OCI-LY1 (cell line): Measurements from ENCODE around the gene TOM1.

ENCODE experiments used
- H2AFZ ChIP-seq: fragments of 200-600 bp; sonication (generic), shearing (Covaris generic); 2 replicates; pipeline ENCODE4 v1.6.0; 2014; ENCODE audit warnings: antibody characterized with exemption, mild to moderate bottlenecking, low read length
- H3F3A ChIP-seq: fragments of 200-600 bp; sonication (generic), shearing (Covaris generic); 2 replicates; pipeline ENCODE4 v1.6.0; 2014; ENCODE audit warnings: mild to moderate bottlenecking, antibody characterized with exemption, low read length, moderate library complexity; ENCODE audit not compliant: insufficient read depth
- H3K27ac ChIP-seq: fragments of 200-600 bp; sonication (generic); 2 replicates; pipeline ENCODE4 v1.5.1; 2014; ENCODE audit warnings: low read length, mixed run types, mild to moderate bottlenecking, low read depth; ENCODE audit not compliant: poor library complexity, severe bottlenecking
- H3K27me3 ChIP-seq: fragments of 200-600 bp; sonication (generic); 2 replicates; pipeline ENCODE4 v1.6.0; 2014; ENCODE audit warnings: antibody characterized with exemption, mild to moderate bottlenecking, low read length, moderate library complexity; ENCODE audit not compliant: insufficient read depth
- H3K36me3 ChIP-seq: fragments of 200-600 bp; sonication (generic); 2 replicates; pipeline ENCODE4 v1.6.1; 2014; ENCODE audit warnings: mild to moderate bottlenecking, antibody characterized with exemption, low read length, moderate library complexity, mixed read lengths; ENCODE audit not compliant: insufficient read depth
- H3K4me1 ChIP-seq: fragments of 200-600 bp; sonication (generic); 2 replicates; pipeline ENCODE4 v1.5.1; 2014; ENCODE audit warnings: mild to moderate bottlenecking, low read length, moderate library complexity; ENCODE audit not compliant: insufficient read depth, severe bottlenecking
- H3K4me2 ChIP-seq: fragments of 200-600 bp; sonication (generic), shearing (Covaris generic); 2 replicates; pipeline ENCODE4 v1.6.1; 2014; ENCODE audit warnings: low read length
- H3K4me3 ChIP-seq: fragments of 200-600 bp; sonication (generic); 2 replicates; pipeline ENCODE4 v1.5.1; 2014; ENCODE audit warnings: low read length, low read depth, mild to moderate bottlenecking, mixed read lengths; ENCODE audit not compliant: poor library complexity, severe bottlenecking
- H3K79me2 ChIP-seq: fragments of 200-600 bp; shearing (Covaris generic); 2 replicates; pipeline ENCODE4 v1.6.1; 2016; ENCODE audit warnings: mixed run types, low read length, mixed read lengths; ENCODE audit not compliant: insufficient read depth
- H3K9ac ChIP-seq: fragments of 200-600 bp; sonication (generic), shearing (Covaris generic); 2 replicates; pipeline ENCODE4 v1.6.1; 2014; ENCODE audit warnings: mild to moderate bottlenecking, low read length, mixed read lengths
- H3K9me2 ChIP-seq: fragments of 200-600 bp; sonication (generic), shearing (Covaris generic); 2 replicates; pipeline ENCODE4 v1.6.1; 2014; ENCODE audit warnings: low read depth, mild to moderate bottlenecking, low read length, mixed read lengths
- H3K9me3 ChIP-seq: fragments of 200-600 bp; shearing (Covaris generic); 2 replicates; pipeline ENCODE4 v1.6.1; 2014; ENCODE audit warnings: low read length, mixed read lengths
- H4K20me1 ChIP-seq: fragments of 200-600 bp; sonication (generic), shearing (Covaris generic); 2 replicates; pipeline ENCODE4 v1.6.0; 2016; ENCODE audit warnings: mild to moderate bottlenecking, low read length; ENCODE audit not compliant: insufficient read depth
- CTCF ChIP-seq: fragments of 200-600 bp; sonication (generic), shearing (Covaris generic); IDR thresholded peaks from 2 replicates; pipeline ENCODE4 v1.5.1; 2017; ENCODE audit warnings: mild to moderate bottlenecking, antibody characterized with exemption, low read length, moderate library complexity, mixed read lengths
- EZH2 ChIP-seq: fragments of 200-600 bp; sonication (generic), shearing (Covaris generic); IDR thresholded peaks from 2 replicates; pipeline ENCODE4 v1.8.0; 2017; ENCODE audit warnings: borderline replicate concordance, mixed run types, mild to moderate bottlenecking, antibody characterized with exemption, low read length, moderate library complexity, mixed read lengths

Gene TOM1

GRCh38 chr22:35316751-35317150, 17.1 kb downstream of the TOM1 start:
- Histone ChIP-seq H3K4me2 (no peak overlapping the region), H3K36me3 (peaks cover 3% of the 10 kb centered on the region; the same call in 1 of the 2 replicates), H3K27ac (peak overlapping the region; percentile 96), H3K79me2 (no peaks in the 10 kb centered on the region), H3K9ac (no peak overlapping the region; the same call in 1 of the 2 replicates), H3K9me2 (no peaks in the 10 kb centered on the region), H3K4me3 (no peak overlapping the region), H2AFZ (no peak overlapping the region), H3K4me1 (peaks cover 52% of the 10 kb centered on the region), H3F3A (0 out of 2 replicates have a peak, but pooled peaks cover 4% of the 10 kb centered on the region), H4K20me1 (no peaks in the 10 kb centered on the region), H3K9me3 (no peaks in the 10 kb centered on the region), H3K27me3 (no peaks in the 10 kb centered on the region)
- TF ChIP-seq EZH2 (no peak), CTCF (no peak)

- no peak overlapping the region for H3K4me3 ChIP-seq
- H3K4me1 ChIP-seq: peaks cover 41% of the 10 kb centered on the region
- H2AFZ ChIP-seq: no peak overlapping the region
- H3K9ac ChIP-seq: no peak overlapping the region
- H3K36me3 ChIP-seq: peaks cover 3% of the 10 kb centered on the region; the same call in 1 of the 2 replicates
- H3K9me3 ChIP-seq: no peaks in the 10 kb centered on the region
- H3K79me2 ChIP-seq: no peaks in the 10 kb centered on the region
- H3F3A ChIP-seq: 0 out of 2 replicates have a peak, but pooled peaks cover under 1% of the 10 kb centered on the region
- no peak overlapping the region for H3K4me2 ChIP-seq
- no peaks in the 10 kb centered on the region for H3K9me2 ChIP-seq
- no peaks in the 10 kb centered on the region for H3K27me3 ChIP-seq
- H3K27ac ChIP-seq: no peak overlapping the region
- no peaks in the 10 kb centered on the region for H4K20me1 ChIP-seq
- TF ChIP-seq CTCF (no peak), EZH2 (no peak)
Observed at GRCh38 chr22:35317680-35318290, 18.1 kb downstream of the TOM1 start.

- TF ChIP-seq EZH2: no peak
- TF ChIP-seq CTCF: no peak
- peaks cover 3% of the 10 kb centered on the region; the same call in 1 of the 2 replicates for H3K36me3 ChIP-seq
- H3K9ac ChIP-seq: no peak overlapping the region
- H3K27ac ChIP-seq: no peak overlapping the region
- no peak overlapping the region for H3K4me2 ChIP-seq
- H3F3A ChIP-seq: no peaks in the 10 kb centered on the region
- no peak overlapping the region for H2AFZ ChIP-seq
- no peaks in the 10 kb centered on the region for H4K20me1 ChIP-seq
- H3K27me3 ChIP-seq: no peaks in the 10 kb centered on the region
- no peaks in the 10 kb centered on the region for H3K9me3 ChIP-seq
- H3K4me3 ChIP-seq: no peak overlapping the region
- no peaks in the 10 kb centered on the region for H3K9me2 ChIP-seq
- H3K79me2 ChIP-seq: no peaks in the 10 kb centered on the region
- H3K4me1 ChIP-seq: peaks cover 33% of the 10 kb centered on the region
Observed at GRCh38 chr22:35318346-35319215, 18.9 kb downstream of the TOM1 start.
